BJ (cell line): Measurements from ENCODE around the gene RAB11FIP4. TPM values are rescaled to one million over a fixed set of nuclear protein-coding genes. Genes with fewer than 3 reads are reported as not detected.

Source experiments
- CTCF ChIA-PET: fragments of 350-600 bp; formaldehyde crosslinking; extraction: SDS; loops from one replicate; lab custom pipeline; 2021; ENCODE audit warnings: antibody characterized with exemption, inconsistent platforms; lab: Yijun Ruan, JAX
- POLR2A ChIA-PET: fragments of 300-600 bp; sonication (Branson Sonifier 250); formaldehyde crosslinking; extraction: SDS; loops from one replicate; lab custom pipeline; 2021; ENCODE audit warnings: antibody characterized with exemption; lab: Charles Lee
- DNase-seq: peaks from one replicate; pipeline ENCODE4 v3.0.0-alpha.2; 2011; ENCODE audit warnings: low read depth
- H3K27me3 ChIP-seq: 2 replicates; pipeline ENCODE4 v1.6.0; 2011; ENCODE audit warnings: low read length; ENCODE audit not compliant: control insufficient read depth, insufficient read depth
- H3K36me3 ChIP-seq: 2 replicates; pipeline ENCODE4 v1.5.1; 2011; ENCODE audit warnings: low read length; ENCODE audit not compliant: control insufficient read depth, insufficient read depth
- H3K4me3 ChIP-seq: 2 replicates; pipeline ENCODE4 v1.5.1; 2011; ENCODE audit warnings: low read depth, mild to moderate bottlenecking, control low read depth, low read length
- CTCF ChIP-seq: IDR thresholded peaks from 2 replicates; pipeline ENCODE4 v1.5.1; 2011; ENCODE audit warnings: low read depth, mild to moderate bottlenecking, control low read depth, inconsistent platforms, low read length, moderate library complexity; ENCODE audit not compliant: insufficient read depth
- polyA plus RNA-seq: library from polyadenylated mRNA; depleted of rRNA; stranded (reverse); fragments of >200 nt; gene quantifications from 2 replicates; pipeline ENCODE4 v1.2.3, GENCODE V29; 2011

Gene RAB11FIP4
- polyA plus RNA-seq, 1 experiment, result 0.15 TPM

GRCh38 chr17:31480067-31480466 is 88.6 kb downstream of the RAB11FIP4 start:
- H3K4me3 ChIP-seq, result no peak overlapping the region
- H3K27me3 ChIP-seq, result peaks cover 20% of the 10 kb centered on the region
- no peak for DNase-seq
- ChIA-PET POLR2A (no interaction called here), CTCF (interaction anchor here (0.5 to 0.7 kb wide), 2 partner anchors 42 to 307 kb away, joined by 3 read pairs; no protein-coding TSS in a partner anchor)
- no peak for TF ChIP-seq CTCF
- no peaks in the 10 kb centered on the region for H3K36me3 ChIP-seq

GRCh38 chr17:31480904-31481782 is 89.7 kb downstream of the RAB11FIP4 start:
- ChIA-PET CTCF (interaction anchor here (0.9 kb wide), 1 partner anchor 23 kb away, joined by 4 read pairs; no protein-coding TSS in a partner anchor), POLR2A (no interaction called here)
- Histone ChIP-seq H3K27me3 (peaks cover 21% of the 10 kb centered on the region), H3K36me3 (no peaks in the 10 kb centered on the region), H3K4me3 (no peak overlapping the region)
- no peak for TF ChIP-seq CTCF
- DNase-seq, result no peak

GRCh38 chr17:31481783-31482081 is 90.3 kb downstream of the RAB11FIP4 start:
- ChIA-PET CTCF (interaction anchor here (0.9 kb wide), 1 partner anchor 24 kb away, joined by 4 read pairs; no protein-coding TSS in a partner anchor), POLR2A (no interaction called here)
- TF ChIP-seq CTCF, result no peak
- H3K4me3 ChIP-seq, result no peak overlapping the region
- H3K27me3 ChIP-seq, result peaks cover 20% of the 10 kb centered on the region
- H3K36me3 ChIP-seq, result no peaks in the 10 kb centered on the region
- no peak for DNase-seq

- no peak for TF ChIP-seq CTCF
- POLR2A ChIA-PET, result no interaction called here
- no peak for DNase-seq
- no peaks in the 10 kb centered on the region for H3K36me3 ChIP-seq
- no peak overlapping the region for H3K4me3 ChIP-seq
- CTCF ChIA-PET, result no interaction called here
- peaks cover 33% of the 10 kb centered on the region for H3K27me3 ChIP-seq
Observed at GRCh38 chr17:31484821-31485220, 93.3 kb downstream of the RAB11FIP4 start.

- Histone ChIP-seq H3K27me3 (peaks cover 39% of the 10 kb centered on the region), H3K36me3 (no peaks in the 10 kb centered on the region), H3K4me3 (no peak overlapping the region)
- no peak for TF ChIP-seq CTCF
- DNase-seq, result no peak
- CTCF ChIA-PET, result no interaction called here
- POLR2A ChIA-PET, result no interaction called here
Observed at GRCh38 chr17:31486351-31487062, 95.0 kb downstream of the RAB11FIP4 start.
